Measurements from ENCODE around the gene CYB561A3.

Gene CYB561A3

DNA sequence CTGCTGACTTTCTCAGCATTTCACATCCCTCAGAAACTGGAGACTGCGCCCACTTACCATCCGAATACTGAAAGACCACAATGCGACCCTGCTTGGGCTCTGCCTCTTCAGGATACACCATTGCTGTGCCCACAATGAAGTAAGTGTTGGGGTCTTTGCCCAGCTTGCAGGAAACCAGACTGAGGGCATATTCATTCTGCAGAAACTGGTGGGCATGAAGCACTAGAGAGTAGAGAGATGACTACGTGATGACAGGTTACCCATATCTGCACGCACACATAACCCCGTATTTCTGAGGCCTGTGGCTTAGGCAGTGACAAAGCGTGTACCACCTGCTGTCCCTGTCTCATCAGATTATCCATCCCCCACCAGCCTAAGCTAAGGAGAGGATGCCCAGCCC, 51.9 kb downstream of the CYB561A3 start:
- no peak for DNase-seq

DNA sequence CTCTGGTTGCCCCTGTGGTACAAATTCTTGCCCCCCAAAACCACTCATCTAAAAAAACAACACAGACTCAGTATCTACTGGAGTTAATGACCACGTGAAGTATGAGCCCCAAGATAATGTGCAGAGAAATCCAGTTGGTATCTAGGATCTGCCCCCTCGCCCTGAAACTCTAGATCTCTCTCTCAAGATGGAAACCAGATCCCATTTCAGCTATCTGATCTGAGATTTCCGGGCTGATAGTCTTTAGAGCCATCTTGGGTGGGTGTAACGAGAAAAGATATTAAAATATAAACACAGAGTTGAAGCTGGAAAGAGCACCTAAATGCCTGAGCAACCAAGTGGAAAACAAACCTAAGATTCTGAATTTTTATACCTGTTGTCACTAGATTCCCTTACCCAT, 52.5 kb downstream of the CYB561A3 start:
- no peak for DNase-seq

DNA sequence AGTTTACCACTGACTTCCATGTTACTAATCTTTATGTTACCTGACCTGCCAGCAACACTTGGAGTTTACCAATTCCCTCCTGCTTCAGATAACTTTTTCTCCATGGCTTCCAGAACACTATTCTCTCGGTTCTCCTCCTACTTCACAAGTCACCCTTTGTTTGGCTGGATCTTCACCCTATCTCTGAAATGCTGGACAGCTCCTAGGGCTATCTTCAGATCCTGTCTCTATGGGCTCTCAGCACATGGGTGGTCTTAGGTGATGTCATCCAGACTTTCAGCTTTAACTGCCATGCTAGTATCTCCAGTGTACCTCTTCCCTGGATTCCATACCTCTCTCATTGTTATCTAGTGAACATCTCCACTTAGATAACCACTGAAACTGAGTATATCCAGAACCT, 54.3 kb downstream of the CYB561A3 start:
- DNase-seq = no peak

DNA sequence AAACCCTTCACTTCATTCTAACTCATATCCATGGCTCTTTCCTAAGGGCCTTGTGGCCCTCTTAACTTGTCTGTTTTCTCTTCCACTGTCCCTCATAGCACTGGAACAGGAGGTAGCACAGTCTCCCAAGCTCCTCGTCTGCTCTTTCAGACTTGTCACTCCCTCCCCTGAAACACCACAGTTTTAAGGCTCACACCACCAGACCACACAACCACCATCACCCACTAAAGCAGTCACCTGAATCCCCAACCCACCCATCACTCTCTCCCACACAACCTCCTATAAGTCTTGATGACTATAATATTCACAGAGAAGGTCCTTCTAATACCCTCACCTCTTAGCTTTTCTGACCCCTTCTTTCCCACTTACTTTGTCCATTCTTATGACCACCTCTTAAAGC, 55.5 kb downstream of the CYB561A3 start:
- no peak for DNase-seq

DNA sequence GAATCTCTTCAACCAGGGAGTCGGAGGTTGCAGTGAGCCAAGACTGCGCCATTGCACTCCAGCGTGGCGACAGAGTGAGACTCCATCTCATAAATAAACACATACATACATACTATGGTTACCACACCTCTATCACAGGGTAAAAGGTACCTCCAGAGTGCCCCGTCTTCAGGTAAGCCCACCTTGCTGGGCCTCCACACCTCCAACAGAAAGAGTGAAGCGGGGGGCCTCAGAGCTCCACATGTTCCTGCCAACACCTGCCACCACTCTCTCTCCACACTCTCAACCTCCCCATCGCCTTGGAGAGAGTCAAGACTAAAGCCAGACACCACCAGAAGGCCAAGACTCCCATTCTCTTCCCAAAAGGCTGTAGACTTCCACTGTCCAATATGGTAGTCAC, 56.3 kb downstream of the CYB561A3 start:
- no peak for DNase-seq

DNA sequence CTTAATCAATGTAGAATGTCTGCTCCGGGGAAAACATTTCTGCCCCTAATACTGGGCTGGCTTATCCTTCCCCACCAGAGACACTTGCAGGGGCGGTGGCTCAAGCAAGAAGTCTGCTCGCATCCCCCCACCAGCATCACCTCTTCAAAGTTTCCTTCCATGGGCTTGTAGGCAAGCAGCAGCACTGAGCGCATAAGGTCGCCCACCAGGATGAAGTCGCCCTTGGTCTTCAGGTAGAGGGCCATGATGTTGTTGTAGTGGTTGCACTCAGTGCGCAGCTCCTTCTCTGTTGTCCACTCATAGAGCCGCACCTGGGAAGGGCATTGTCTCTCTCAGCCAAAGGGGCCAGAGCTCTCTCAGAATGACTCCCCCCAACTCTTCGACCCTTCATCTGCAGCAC, 58.0 kb downstream of the CYB561A3 start:
- DNase-seq = no peak

DNA sequence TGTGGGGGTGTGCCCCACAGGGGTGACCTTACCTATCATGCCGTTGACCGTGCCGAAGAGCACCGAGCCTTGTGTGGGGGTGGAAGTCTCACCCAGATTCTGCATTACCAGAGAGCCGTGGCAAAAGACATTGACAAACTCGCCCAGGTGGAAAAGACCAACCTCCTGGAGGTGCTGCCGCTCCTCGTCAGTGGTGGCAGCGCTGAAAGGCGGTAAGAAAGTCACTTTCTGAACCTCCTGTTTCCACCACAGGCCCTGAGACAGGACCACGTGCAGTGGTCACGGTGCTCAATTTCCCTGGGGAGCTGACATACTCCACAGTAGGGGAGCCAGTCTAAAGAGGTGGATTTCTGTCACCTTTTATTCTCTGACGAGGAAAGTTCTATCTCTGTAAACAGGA, 59.1 kb downstream of the CYB561A3 start:
- no peak for DNase-seq

All from NCI-H187 treated with DMSO at 0.1 percent for 48 hours (cell line).